ENCODE data around the gene SDK2. TPM values are rescaled to one million over a fixed set of nuclear protein-coding genes. Genes with fewer than 3 reads are reported as not detected.

The SDK2 gene
- total RNA-seq, 1 donor, result under 0.01 TPM

- DNase-seq (ENCODE audit: low read depth), result no peak
- H3K4me3 ChIP-seq (ENCODE audit: low read depth, low read length), result no peak overlapping the region
- no peak for TF ChIP-seq CTCF (IDR thresholded peaks at IDR 0.05; ENCODE audit: insufficient read depth, low read depth, low read length)
Observed at GRCh38 chr17:73545109-73546032, 98.9 kb downstream of the SDK2 start.

- no peak for DNase-seq (ENCODE audit: low read depth)
- no peak for TF ChIP-seq CTCF (IDR thresholded peaks at IDR 0.05; ENCODE audit: insufficient read depth, low read depth, low read length)
- H3K4me3 ChIP-seq (ENCODE audit: low read depth, low read length), result no peak overlapping the region
Observed at GRCh38 chr17:73544333-73544732, 99.9 kb downstream of the SDK2 start.

DNA sequence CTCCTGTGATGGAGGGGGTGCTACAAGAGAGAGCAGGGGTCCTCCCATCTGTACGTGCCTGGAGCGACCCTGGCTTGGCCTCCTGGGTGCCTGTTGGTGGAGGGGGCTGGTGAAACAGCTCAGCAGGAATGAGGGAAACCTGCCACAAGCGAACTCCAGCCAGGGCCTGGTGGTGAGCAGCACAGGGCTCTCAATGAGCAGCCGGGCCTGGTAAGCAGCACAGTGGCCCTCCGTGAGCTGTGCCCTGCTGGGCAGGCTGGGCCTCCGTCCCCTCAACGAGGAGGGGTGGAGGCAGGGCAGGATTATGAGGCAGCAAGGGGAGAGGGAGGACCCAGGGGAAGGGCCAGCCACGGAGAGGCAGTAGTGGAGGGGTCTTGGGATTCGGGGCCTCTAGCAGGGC, 101.9 kb downstream of the SDK2 start:
- no peak overlapping the region for H3K4me3 ChIP-seq (ENCODE audit: low read depth, low read length)
- DNase-seq (ENCODE audit: low read depth), result no peak
- TF ChIP-seq CTCF (IDR thresholded peaks at IDR 0.05; ENCODE audit: insufficient read depth, low read depth, low read length), result no peak

DNA sequence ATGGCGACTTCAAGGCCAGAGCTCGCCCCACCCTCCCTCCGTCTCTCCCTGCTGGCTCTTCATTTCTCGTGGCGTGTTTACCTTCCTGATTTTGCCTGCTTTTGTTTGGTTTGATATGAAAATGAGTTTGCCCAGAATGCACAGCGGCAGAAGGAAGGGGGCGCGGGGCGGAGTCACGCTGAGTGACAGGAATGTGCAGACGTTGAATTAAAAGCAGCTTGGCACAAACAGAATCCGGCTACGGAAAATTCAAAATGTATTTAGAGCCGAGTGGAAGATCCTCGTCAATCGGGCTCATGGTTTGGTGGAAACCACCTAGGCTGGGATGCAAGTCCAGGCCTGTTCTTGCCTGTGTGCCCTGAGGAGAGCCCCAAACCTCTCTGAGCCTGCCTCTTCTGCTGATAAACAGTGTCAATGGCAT, 102.7 kb downstream of the SDK2 start:
- TF ChIP-seq CTCF (IDR thresholded peaks at IDR 0.05; ENCODE audit: insufficient read depth, low read depth, low read length), result no peak
- H3K4me3 ChIP-seq (ENCODE audit: low read depth, low read length), result no peak overlapping the region
- DNase-seq (ENCODE audit: low read depth), result no peak

- TF ChIP-seq CTCF (IDR thresholded peaks at IDR 0.05; ENCODE audit: insufficient read depth, low read depth, low read length), result no peak
- no peak for DNase-seq (ENCODE audit: low read depth)
- no peak overlapping the region for H3K4me3 ChIP-seq (ENCODE audit: low read depth, low read length)
Observed at GRCh38 chr17:73541111-73541510, 103.1 kb downstream of the SDK2 start.

DNA sequence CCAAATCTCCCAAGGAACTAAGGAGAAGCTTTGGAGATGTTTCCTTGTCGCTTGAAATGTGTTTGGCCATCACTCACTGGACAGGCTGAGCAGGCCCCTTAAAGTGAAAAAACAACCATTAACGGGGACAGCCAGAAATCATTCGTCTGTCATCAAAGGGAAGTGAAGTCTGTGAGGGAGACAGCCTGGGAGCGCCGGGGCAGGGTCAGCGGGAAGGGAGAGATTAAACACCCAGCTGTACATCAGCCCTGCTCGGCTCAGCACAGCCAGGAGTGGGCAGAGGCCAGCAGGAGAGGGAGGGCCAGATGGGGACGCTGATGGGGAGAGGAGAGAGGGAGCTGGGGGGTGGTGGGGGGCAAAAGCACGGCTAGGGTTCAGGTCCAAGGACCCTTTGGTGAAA, 105.1 kb downstream of the SDK2 start:
- no peak for DNase-seq (ENCODE audit: low read depth)
- TF ChIP-seq CTCF (IDR thresholded peaks at IDR 0.05; ENCODE audit: insufficient read depth, low read depth, low read length), result no peak
- no peak overlapping the region for H3K4me3 ChIP-seq (ENCODE audit: low read depth, low read length)
